GM10266 (cell line): ENCODE data around the gene ITPR3.

Experiments used
- DNase-seq: peaks from one replicate; pipeline ENCODE4 v3.0.0; 2012; ENCODE audit errors: extremely low spot score
- TF ChIP-seq, protein P1 (sequence below): IDR thresholded peaks from 2 replicates; pipeline ENCODE4 v1.5.1; 2012; ENCODE audit warnings: mild to moderate bottlenecking, low read depth; ENCODE audit not compliant: control insufficient read depth, insufficient read depth; ENCODE audit errors: missing control alignments

ITPR3 gene

DNA sequence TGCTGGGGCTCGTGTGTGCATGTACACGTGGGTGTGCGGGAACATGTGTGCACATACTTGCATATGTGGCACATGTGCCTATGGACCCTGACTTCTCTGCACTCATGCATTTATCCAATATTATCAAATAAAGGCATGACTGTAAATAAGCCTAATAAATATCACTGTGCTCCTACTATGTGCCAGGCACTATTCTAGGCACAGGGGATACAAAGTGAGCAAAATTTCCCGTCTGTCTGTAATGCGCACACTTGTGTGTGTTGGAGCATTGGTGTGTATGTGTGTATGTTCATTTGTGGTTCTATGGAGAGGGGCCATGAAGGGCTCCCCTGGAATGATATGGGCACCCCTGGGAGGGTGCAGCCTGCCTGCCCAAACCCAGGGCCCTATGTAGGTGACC is 41.9 kb downstream of the ITPR3 start:
- TF ChIP-seq, protein P1, sequence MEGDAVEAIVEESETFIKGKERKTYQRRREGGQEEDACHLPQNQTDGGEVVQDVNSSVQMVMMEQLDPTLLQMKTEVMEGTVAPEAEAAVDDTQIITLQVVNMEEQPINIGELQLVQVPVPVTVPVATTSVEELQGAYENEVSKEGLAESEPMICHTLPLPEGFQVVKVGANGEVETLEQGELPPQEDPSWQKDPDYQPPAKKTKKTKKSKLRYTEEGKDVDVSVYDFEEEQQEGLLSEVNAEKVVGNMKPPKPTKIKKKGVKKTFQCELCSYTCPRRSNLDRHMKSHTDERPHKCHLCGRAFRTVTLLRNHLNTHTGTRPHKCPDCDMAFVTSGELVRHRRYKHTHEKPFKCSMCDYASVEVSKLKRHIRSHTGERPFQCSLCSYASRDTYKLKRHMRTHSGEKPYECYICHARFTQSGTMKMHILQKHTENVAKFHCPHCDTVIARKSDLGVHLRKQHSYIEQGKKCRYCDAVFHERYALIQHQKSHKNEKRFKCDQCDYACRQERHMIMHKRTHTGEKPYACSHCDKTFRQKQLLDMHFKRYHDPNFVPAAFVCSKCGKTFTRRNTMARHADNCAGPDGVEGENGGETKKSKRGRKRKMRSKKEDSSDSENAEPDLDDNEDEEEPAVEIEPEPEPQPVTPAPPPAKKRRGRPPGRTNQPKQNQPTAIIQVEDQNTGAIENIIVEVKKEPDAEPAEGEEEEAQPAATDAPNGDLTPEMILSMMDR: no peak
- DNase-seq: no peak

DNA sequence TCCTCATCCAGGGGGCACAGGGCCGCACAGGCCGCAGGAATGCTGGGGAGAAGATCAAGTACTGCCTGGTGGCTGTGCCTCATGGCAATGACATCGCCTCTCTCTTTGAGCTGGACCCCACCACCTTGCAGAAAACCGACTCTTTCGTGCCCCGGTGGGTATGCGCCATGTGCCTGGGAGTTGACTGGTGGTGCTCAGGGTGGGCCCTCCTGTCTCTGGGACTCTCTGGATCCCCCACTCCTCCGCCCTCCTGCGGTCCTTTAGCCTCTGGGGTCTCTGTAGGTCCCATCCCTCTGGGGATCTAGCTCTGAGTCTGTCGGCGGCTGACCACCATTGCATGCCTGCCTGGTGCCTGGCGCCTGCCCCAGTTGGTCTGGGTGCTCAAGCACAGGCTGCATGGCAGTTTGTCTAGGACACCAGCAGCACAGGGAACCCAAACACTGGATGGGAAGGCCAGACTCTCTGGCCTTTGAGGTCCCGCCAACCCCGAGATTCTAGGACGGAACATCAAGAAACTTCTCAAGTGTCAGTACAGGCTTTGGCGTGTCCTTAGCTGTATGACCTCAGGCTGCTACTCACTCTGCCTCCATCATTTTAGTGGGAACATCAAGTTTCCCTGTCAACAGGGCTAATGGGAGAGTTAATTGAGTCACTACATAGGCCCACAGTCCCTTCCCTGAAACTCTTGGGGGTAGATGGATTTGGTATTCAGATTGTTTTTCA is 42.8 kb downstream of the ITPR3 start:
- DNase-seq: no peak
- TF ChIP-seq, protein P1: no peak

DNA sequence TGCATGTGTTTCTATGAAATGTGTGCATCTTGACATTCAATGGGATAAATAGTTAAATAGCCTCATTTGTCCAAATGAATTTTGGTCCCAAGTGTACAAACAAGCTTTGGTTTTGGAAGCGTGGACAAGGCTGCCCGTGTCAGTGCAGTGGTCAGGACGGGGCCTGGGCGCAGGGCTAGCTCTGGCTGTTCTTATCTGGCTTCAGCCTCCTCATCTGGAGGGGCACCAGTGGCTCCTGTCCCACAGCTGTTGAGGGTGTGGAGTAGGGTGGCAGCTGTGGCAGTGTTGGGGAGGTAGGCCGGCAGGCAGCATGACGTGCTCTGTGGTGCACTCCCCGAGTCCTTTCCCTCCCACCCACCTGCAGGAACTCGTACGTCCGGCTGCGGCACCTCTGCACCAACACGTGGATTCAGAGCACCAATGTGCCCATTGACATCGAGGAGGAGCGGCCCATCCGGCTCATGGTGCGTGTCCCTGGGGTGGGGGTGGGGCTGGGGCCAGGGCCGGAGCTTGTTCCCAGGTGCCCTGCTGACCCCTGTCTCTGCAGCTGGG is 43.5 kb downstream of the ITPR3 start:
- TF ChIP-seq, protein P1: no peak
- DNase-seq: no peak

DNA sequence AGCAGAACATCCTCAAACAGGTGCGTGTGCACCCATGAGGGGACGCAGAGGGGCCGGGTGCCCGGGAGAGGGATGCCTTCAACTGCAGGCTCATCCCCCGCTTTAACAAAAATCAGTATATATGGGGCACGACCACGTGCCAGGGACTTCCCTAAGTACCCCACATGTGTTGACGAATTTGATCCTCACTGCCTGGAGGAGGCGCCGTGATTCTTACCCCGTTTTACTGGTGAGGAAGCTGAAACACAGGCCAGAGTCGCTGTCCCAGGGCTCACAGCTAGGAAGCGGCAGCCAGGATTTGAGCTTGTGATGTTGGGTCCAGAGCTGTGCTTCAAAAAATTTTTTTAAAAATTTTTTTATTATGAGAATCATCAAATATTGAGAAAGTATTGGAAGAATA is 44.8 kb downstream of the ITPR3 start:
- DNase-seq: no peak
- TF ChIP-seq, protein P1: no peak

DNA sequence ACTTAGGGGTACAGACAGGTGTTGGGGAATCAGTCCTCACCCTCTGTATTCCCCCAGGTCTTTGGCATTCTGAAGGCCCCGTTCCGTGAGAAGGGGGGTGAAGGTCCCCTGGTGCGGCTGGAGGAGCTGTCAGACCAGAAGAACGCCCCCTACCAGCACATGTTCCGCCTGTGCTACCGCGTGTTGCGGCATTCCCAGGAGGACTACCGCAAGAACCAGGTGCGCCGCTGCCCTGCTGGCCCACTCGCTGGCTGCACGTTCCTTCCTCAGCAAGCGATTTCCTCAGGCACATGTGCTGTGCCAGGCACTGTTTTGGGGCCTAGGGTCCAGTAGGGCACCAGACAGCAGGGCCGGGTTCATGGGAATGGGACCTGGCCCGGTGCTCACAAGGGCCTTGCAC is 46.0 kb downstream of the ITPR3 start:
- no peak for DNase-seq
- TF ChIP-seq, protein P1: no peak

DNA sequence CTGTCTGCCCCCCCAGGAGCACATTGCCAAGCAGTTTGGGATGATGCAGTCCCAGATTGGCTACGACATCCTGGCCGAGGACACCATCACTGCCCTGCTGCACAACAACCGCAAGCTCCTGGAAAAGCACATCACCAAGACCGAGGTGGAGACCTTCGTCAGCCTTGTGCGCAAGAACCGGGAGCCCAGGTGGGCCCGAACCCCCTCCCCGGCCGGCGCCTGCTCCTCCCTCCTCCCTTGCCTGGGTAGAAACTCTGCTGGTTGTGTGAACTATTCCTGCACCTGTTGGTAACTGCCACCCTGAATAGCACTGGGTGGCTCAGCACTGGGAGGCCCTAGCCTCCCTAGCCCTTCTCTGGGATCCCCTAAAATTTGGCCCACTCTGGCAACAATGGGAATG is 46.7 kb downstream of the ITPR3 start:
- TF ChIP-seq, protein P1: no peak
- DNase-seq: no peak

DNA sequence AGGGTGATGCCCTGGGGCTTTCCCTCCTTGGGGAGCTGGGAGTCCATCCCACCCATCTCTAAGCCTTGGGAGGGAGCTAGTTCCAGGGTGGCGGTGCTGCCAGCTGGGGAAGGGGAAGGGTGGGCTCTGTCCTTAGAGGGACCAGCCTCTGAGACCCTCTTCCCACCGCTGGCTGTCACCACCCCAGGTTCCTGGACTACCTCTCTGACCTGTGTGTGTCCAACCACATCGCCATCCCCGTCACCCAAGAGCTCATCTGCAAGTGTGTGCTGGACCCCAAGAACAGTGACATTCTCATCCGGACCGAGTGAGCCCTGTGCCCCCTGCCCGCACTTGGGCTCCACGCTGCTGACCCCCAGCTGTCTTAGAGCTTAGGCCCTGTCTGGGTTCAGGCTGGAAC is 47.2 kb downstream of the ITPR3 start:
- no peak for DNase-seq
- TF ChIP-seq, protein P1: no peak
